ENCODE data around the gene NISCH. TPM values are rescaled to one million over a fixed set of nuclear protein-coding genes. Genes with fewer than 3 reads are reported as not detected.

Gene NISCH
- total RNA-seq, 1 donor from 2014 or later: 84.9 TPM

GRCh38 chr3:52468336-52468735, 12.9 kb downstream of the NISCH start:
- intact Hi-C loops (cut with micrococcal nuclease): no loop called here

- intact Hi-C loops (cut with micrococcal nuclease): no loop called here
Measured at GRCh38 chr3:52469001-52469400, 13.6 kb downstream of the NISCH start.

- intact Hi-C loops (cut with micrococcal nuclease): no loop called here
Measured at GRCh38 chr3:52470920-52471319, 15.5 kb downstream of the NISCH start.

- intact Hi-C loops (cut with micrococcal nuclease): no loop called here
Measured at GRCh38 chr3:52471371-52472238, 16.2 kb downstream of the NISCH start.

- intact Hi-C loops (cut with micrococcal nuclease): no loop called here
Measured at GRCh38 chr3:52472239-52473000, 17.0 kb downstream of the NISCH start.

- intact Hi-C loops (cut with micrococcal nuclease): no loop called here
Measured at GRCh38 chr3:52473026-52473425, 17.6 kb downstream of the NISCH start.

- intact Hi-C loops (cut with micrococcal nuclease): no loop called here
Measured at GRCh38 chr3:52477076-52477795, 21.8 kb downstream of the NISCH start.

GRCh38 chr3:52477796-52478095, 22.3 kb downstream of the NISCH start:
- intact Hi-C loops (cut with micrococcal nuclease): no loop called here

GRCh38 chr3:52479037-52479876, 23.9 kb downstream of the NISCH start:
- intact Hi-C loops (cut with micrococcal nuclease): no loop called here

- intact Hi-C loops (cut with micrococcal nuclease): no loop called here
Measured at GRCh38 chr3:52479877-52480575, 24.6 kb downstream of the NISCH start.

GRCh38 chr3:52480768-52481715, 25.6 kb downstream of the NISCH start:
- intact Hi-C loops (cut with micrococcal nuclease): no loop called here

- intact Hi-C loops (cut with micrococcal nuclease): no loop called here
Measured at GRCh38 chr3:52481819-52482521, 26.6 kb downstream of the NISCH start.

GRCh38 chr3:52483081-52483480, 27.7 kb downstream of the NISCH start:
- intact Hi-C loops (cut with micrococcal nuclease): no loop called here

- intact Hi-C loops (cut with micrococcal nuclease): no loop called here
Measured at GRCh38 chr3:52483577-52484381, 28.4 kb downstream of the NISCH start.

GRCh38 chr3:52484680-52485461, 29.5 kb downstream of the NISCH start:
- intact Hi-C loops (cut with micrococcal nuclease): no loop called here

- intact Hi-C loops (cut with micrococcal nuclease): no loop called here
Measured at GRCh38 chr3:52487050-52487787, 31.8 kb downstream of the NISCH start.

All from T-helper 1 cell treated with Interleukin-12 subunit alpha and Interleukin-12 subunit beta and Interleukin-4 antibody, amounts not matched to agents 30 ng/mL and 1 ng/mL, for 36 hours (primary cell).